Limb (tissue), 2 donors: ENCODE measurements around the gene AREG.

ENCODE experiments used
- DNase-seq, 2 donors: peaks; one replicate each; pipeline ENCODE4 v3.0.0-alpha.2; 2016; ENCODE audit errors: extremely low spot score in 2 of 2

Gene AREG

DNA sequence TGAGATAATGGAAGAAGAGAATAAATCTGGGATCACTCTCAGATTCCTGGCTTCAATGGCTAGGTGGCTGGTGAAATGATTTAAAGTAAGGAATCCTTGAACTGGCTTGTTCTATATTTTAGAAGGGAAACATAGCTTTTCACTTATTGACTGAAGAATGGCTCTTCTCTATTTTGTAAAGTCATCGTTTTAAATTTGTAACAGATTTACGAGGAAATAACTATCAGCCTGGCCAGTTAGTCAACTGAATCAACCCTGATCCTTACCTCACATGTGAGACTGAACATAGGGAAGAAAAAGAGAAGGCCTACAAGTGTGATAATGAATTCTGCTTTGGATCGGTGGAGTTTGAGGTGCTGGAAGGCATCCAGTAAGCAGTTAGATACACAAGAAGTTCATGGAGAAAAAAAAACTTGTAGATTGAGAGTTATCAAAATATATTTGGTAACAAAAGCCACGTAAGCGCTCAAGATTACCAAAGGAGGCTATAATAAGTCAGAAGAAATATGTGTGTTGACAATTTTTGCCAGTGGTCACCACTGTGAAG, 12.0 kb downstream of the AREG start:
- DNase-seq, result no peak

- DNase-seq, result no peak
These were observed 15.9 kb downstream of the AREG start for GRCh38 chr4:74460833-74461232.

DNA sequence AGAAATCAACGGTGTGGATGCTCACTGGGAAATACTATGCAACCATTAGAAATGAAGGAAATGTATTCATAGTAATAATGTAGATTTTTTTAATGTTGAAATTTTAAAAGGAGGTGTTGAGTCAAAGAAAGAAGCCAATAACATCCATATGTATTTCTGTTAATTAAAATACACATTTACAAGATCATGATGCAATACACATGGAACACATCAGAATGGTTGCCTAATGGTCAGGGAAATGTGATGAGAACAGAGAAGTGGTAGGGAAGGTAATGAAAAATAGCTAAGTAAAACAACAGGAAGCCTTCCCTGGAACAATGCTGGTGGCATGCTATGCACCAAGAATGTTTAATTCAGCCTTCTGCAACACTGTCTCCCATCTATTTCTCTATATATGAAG, 18.2 kb downstream of the AREG start:
- DNase-seq, result no peak

DNA sequence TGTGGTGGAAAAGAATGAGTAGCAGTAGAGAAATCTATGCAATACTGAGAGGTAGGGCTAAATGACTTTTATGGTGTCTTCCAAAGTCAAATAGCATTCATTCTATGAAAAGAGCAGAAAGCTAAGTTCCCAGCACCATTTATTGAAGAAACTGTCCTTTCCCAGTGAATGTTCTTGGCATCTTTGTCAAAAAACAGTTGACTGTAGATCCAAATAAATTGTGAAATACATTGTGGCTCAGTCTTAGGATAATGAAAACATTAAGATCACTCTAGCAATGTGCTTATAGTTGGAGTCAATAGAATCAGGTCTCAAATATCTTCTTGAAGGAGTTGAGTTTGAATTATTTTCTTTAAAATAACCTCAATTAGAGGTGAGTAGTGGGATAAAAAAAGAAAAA, 19.4 kb downstream of the AREG start:
- no peak for DNase-seq

GRCh38 chr4:74466242-74466641, 21.3 kb downstream of the AREG start:
- DNase-seq, result no peak

DNA sequence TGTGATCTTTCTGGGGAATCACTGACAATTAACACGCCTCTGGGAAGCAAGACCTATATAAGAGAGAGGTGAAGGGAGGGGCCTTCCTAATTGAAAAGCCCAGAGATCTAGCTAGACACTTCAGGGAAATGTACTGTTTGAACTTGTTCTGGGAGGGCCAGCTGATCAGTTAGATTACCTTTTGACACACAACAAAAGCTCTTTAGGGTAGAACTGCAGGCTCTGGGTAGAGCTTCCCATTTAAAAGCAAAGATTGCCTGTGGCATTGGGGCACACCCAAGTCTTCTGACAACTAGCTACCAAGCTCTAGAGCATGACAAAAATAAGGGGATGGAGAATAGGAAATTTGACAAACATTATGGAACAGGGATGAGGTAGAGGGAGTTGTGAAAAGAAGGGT, 26.3 kb downstream of the AREG start:
- DNase-seq, result no peak

DNA sequence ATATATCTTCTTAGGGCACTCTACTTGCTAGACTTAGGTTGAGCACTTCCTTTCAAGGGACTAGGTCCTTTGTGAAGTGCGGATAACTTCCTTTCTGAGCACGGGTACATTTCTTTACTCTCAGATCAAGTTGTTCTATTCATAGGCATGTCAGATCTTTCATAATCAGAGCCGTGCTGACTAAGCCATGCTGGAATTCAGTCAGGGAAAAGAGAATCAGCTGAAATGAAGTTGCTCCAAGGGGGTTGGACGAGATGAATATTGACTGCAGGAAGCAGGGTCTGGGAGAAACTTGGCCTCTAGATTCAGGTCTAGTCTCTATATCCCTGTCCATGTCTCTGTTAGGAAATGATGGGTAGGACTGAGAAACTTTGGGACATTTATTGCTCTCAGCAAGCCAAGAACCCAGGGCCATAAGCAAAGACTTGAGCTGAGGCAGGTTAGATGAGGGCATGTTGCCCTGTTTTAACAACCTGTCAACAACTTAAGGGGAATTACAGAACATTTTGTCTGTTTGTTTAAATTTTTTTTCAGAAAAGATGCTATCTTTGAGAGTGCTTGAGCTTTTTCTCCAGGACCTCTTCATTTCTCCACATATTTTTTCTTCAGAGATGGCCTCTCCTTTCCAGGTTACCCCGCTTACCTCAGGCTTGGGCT, 28.3 kb downstream of the AREG start:
- DNase-seq, result no peak

- no peak for DNase-seq
These were observed 29.6 kb downstream of the AREG start for GRCh38 chr4:74474345-74475090.

DNA sequence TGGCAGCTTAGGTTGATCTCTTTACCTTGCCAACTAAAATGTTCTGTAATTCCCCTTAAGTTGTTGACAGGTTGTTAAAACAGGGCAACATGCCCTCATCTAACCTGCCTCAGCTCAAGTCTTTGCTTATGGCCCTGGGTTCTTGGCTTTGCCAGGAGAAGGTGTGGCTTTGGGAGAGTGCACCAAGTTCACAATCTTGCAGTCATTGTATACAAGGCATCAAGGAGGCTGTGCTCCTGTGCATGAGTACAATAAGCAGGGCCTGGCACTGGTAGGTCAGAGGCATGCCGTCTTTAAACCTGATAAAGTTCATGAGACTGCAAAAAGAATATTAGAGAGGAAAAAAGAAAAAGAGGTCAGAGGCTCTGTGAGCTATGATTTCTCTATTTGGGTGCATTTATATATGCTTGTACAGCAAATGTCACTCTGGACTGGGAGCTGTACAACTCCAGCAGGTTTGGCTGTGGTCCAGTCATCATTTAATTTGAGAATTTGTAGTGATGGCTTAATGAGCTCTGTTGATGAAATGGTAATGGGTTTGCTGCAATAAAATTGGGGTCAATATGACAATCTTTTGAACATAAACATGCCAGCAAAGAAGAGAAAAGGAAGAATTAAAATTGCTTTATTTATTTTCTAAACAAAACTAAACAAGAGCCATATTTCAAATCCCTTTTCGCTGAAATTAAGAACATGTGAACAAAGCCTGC, 30.3 kb downstream of the AREG start:
- DNase-seq, result no peak

DNA sequence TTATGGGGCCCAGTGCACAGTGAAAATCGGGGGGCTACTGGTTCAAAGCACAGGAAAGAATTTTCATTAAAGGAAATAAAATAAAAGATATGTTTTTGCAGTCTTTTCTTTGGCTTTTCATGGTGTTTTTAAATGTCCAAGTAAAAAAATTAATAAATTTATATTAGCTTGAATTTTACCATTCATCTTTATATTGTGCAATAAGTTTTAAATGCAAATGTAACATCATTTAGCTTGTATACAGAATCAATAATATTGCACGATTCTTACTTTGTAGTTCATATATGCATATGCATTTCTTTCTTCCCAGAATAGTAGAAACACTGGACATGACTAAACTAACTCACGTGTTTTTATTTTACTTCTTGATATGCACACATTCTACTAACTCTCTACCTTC, 31.0 kb downstream of the AREG start:
- DNase-seq, result no peak

GRCh38 chr4:74479009-74479408, 34.1 kb downstream of the AREG start:
- no peak for DNase-seq

GRCh38 chr4:74480267-74480666, 35.3 kb downstream of the AREG start:
- no peak for DNase-seq

DNA sequence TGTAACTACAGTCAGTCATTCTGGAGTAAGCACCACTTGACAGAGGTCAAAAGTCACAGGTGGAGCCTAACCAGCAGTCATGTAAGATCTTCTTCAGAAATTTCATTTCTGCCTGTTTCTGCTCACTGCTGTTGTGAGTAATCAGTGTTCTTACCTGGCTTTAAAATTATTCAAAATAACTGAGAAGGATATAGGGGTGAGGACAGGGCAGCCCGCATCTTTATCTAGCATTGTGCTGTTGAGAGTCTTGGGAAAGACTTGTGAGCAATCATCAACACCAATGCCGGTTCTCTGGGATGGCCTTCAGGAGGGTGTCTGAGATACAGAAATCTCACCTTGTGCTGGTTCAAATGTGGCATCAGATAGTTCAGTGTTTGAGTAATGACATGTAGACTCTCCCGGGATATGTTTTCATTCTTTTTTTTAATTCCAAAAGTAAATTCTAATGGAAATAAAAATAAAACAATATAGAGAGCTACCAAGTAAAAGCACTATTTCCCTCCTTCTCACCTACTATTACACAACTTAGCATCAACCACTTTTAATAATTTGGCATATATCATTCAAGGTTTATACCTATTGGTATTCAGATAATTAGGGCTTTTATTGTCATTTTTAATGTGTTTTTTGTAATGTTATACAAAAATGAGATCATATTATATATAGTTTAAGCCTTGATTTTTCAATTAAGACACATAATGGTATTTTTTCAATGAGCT, 37.1 kb downstream of the AREG start:
- no peak for DNase-seq

GRCh38 chr4:74483226-74483911, 38.4 kb downstream of the AREG start:
- DNase-seq, result no peak

DNA sequence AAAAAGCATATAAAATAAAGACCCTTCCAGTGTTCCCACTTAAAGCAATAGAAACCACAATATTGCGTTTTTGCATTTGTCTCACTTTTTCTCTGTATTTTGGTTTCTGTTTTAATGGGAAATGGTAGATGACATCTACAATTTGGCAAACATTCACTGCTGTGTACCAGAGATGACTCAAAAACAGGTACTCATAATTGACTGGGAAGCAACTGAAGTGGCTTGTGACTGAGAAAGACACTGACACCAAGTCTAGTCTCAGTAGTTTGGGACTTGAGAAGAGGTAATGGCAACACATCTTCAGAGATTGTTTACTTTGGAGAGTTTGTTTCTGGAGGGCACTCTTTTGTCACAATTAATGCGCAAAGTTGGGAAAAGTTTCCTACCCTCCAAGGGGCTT, 42.0 kb downstream of the AREG start:
- no peak for DNase-seq

GRCh38 chr4:74487771-74488170, 42.8 kb downstream of the AREG start:
- no peak for DNase-seq

GRCh38 chr4:74490736-74491135, 45.8 kb downstream of the AREG start:
- no peak for DNase-seq

- no peak for DNase-seq
These were observed 55.2 kb downstream of the AREG start for GRCh38 chr4:74499986-74500781.

DNA sequence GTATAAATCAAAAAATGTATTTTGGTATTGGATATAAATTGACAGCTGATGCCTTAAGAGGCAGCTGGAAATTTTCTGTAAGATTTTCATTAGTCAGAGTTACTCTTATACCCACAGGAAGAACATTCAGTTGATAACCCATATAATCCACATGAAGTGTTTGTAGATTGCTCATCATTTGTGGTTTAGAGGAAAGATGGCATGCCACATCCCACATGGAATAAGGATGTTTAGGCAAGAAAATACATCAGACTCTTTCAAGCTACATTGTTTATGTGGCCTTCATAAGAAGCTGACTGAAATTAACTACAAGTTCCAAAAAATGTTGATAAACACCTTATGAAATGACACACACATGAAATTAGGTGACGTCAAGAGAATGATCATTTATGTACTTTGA, 56.6 kb downstream of the AREG start:
- no peak for DNase-seq

- no peak for DNase-seq
These were observed 58.6 kb downstream of the AREG start for GRCh38 chr4:74503580-74503979.
